ENCODE results near the gene VGLL2. TPM values are rescaled to one million over a fixed set of nuclear protein-coding genes. Genes with fewer than 3 reads are reported as not detected.

The VGLL2 gene
- total RNA-seq, 1 experiment from 2014 or later: not detected

GRCh38 chr6:117269638-117270054 is 4.3 kb downstream of the VGLL2 start:
- no peak for TF ChIP-seq ZNF281 (CRISPR knock-in tag; IDR thresholded peaks at IDR 0.05)
- TF ChIP-seq ZNF423 (CRISPR knock-in tag; IDR thresholded peaks at IDR 0.05): no peak
- CTCF ChIA-PET: interaction anchor here (0.6 to 1.8 kb wide), 3 partner anchors 10 to 102 kb away, joined by 3 to 6 read pairs (median 4); no protein-coding TSS in a partner anchor
- H3K27me3 Mint-ChIP-seq (ENCODE audit: low read depth): peaks cover 99% of the 10 kb centered on the region
- DNase-seq (ENCODE audit: low spot score) (no peak), ATAC-seq (no peak)
- POLR2A ChIA-PET: no interaction called here
- H3K4me1 Mint-ChIP-seq: peaks cover 47% of the 10 kb centered on the region
- no peak overlapping the region for H3K27ac Mint-ChIP-seq
- peak overlapping the region; percentile 66 for H3K4me3 Mint-ChIP-seq
- H3K9me3 Mint-ChIP-seq: no peaks in the 10 kb centered on the region
- H3K36me3 Mint-ChIP-seq: no peaks in the 10 kb centered on the region

GRCh38 chr6:117270055-117270842 is 4.9 kb downstream of the VGLL2 start:
- Mint-ChIP-seq H3K4me3 (peak overlapping the region; percentile 66), H3K27ac (no peak overlapping the region), H3K4me1 (peaks cover 44% of the 10 kb centered on the region), H3K9me3 (no peaks in the 10 kb centered on the region), H3K27me3 (ENCODE audit: low read depth) (peaks cover 99% of the 10 kb centered on the region), H3K36me3 (no peaks in the 10 kb centered on the region)
- ATAC-seq: peak; percentile 50
- DNase-seq (ENCODE audit: low spot score): peak; percentile 61
- CTCF ChIA-PET: interaction anchor here (0.6 to 1.8 kb wide), 4 partner anchors 11 to 559 kb away, joined by 3 to 6 read pairs (median 4); no protein-coding TSS in a partner anchor
- TF ChIP-seq KAT7 (CRISPR knock-in tag; IDR thresholded peaks at IDR 0.05; ENCODE audit: borderline replicate concordance) (0 out of 2 replicates have a peak, but pooled peaks have one; percentile 25), TP53 (CRISPR knock-in tag; IDR thresholded peaks at IDR 0.05) (no peak), HMGXB4 (CRISPR knock-in tag; IDR thresholded peaks at IDR 0.05) (peak; percentile 40; the same call in 1 of the 2 replicates), ESRRA (CRISPR knock-in tag; IDR thresholded peaks at IDR 0.05; ENCODE audit: borderline replicate concordance) (0 out of 2 replicates have a peak, but pooled peaks have one; percentile 38)
- POLR2A ChIA-PET: no interaction called here

GRCh38 chr6:117270843-117271507 is 5.6 kb downstream of the VGLL2 start:
- H3K27ac Mint-ChIP-seq: no peak overlapping the region
- POLR2A ChIA-PET: no interaction called here
- DNase-seq (ENCODE audit: low spot score) (no peak), ATAC-seq (peak; percentile 33)
- CTCF ChIA-PET: interaction anchor here (0.6 to 1.8 kb wide), 3 partner anchors 11 to 559 kb away, joined by 3 to 6 read pairs (median 3); no protein-coding TSS in a partner anchor
- peaks cover 99% of the 10 kb centered on the region for H3K27me3 Mint-ChIP-seq (ENCODE audit: low read depth)
- TF ChIP-seq PRDM15 (CRISPR knock-in tag; IDR thresholded peaks at IDR 0.05) (no peak), FOXP1 (CRISPR knock-in tag; IDR thresholded peaks at IDR 0.05; ENCODE audit: borderline replicate concordance) (no peak), ZNF532 (CRISPR knock-in tag; IDR thresholded peaks at IDR 0.05; ENCODE audit: borderline replicate concordance) (no peak), HMGA2 (CRISPR knock-in tag; IDR thresholded peaks at IDR 0.05) (peak; percentile 85)
- H3K4me3 Mint-ChIP-seq: peak overlapping the region; percentile 56
- H3K9me3 Mint-ChIP-seq: no peaks in the 10 kb centered on the region
- no peaks in the 10 kb centered on the region for H3K36me3 Mint-ChIP-seq
- H3K4me1 Mint-ChIP-seq: peaks cover 43% of the 10 kb centered on the region

All from WTC11 (cell line).